ENCODE measurements around the gene P2RX6. TPM values are rescaled to one million over a fixed set of nuclear protein-coding genes. Genes with fewer than 3 reads are reported as not detected.

P2RX6 gene
- total RNA-seq, 4 donors from 2014 or later, result 0.35 to 0.47 (median 0.40) TPM; not detected in 1

- no peaks in the 10 kb centered on the region for H3K36me3 ChIP-seq
- WGBS, 2 donors (ENCODE audit: low coverage in 1 of 2), result no CpG with 5 or more reads among the region's 13 CpGs
- H3K27me3 ChIP-seq, result peaks cover 53% of the 10 kb centered on the region
These were observed 13.6 kb downstream of the P2RX6 start for GRCh38 chr22:21028277-21029251.

GRCh38 chr22:21029486-21030025 is 14.6 kb downstream of the P2RX6 start:
- H3K4me1 ChIP-seq, result peaks cover 0 to 22% (median 5%) of the 10 kb centered on the region in 3 donors
- H3K4me3 ChIP-seq, result no peak overlapping the region
- WGBS, 2 donors (ENCODE audit: low coverage in 1 of 2), result 60% methylated on average over 3 of the region's 12 CpGs; no CpG with 5 or more reads in 1 of the 2 donors
- ATAC-seq, result no peak
- H3K9me3 ChIP-seq, result no peaks in the 10 kb centered on the region
- H3K36me3 ChIP-seq, result no peaks in the 10 kb centered on the region
- TF ChIP-seq POLR2A (IDR thresholded peaks at IDR 0.05), result no peak
- TF ChIP-seq POLR2AphosphoS5 (IDR thresholded peaks at IDR 0.05), result no peak
- TF ChIP-seq CTCF (IDR thresholded peaks at IDR 0.05), result no peak
- TF ChIP-seq EP300 (IDR thresholded peaks at IDR 0.05), result no peak
- H3K27me3 ChIP-seq, result peaks cover 60% of the 10 kb centered on the region
- H3K27ac ChIP-seq, result no peak overlapping the region

More at GRCh38 chr22:21028277-21029251, 13.6 kb downstream of the P2RX6 start:
- no peak for ATAC-seq
- Histone ChIP-seq H3K9me3 (no peaks in the 10 kb centered on the region), H3K27ac (no peak overlapping the region), H3K4me1 (peaks cover 0 to 22% (median 5%) of the 10 kb centered on the region in 3 donors), H3K4me3 (no peak overlapping the region)
- TF ChIP-seq EP300 (IDR thresholded peaks at IDR 0.05), result no peak
- TF ChIP-seq CTCF (IDR thresholded peaks at IDR 0.05), result no peak
- no peak for TF ChIP-seq POLR2A (IDR thresholded peaks at IDR 0.05)
- TF ChIP-seq POLR2AphosphoS5 (IDR thresholded peaks at IDR 0.05), result no peak

- Histone ChIP-seq H3K4me3 (no peak overlapping the region), H3K36me3 (no peaks in the 10 kb centered on the region), H3K9me3 (no peaks in the 10 kb centered on the region), H3K4me1 (peaks cover 0 to 22% (median 5%) of the 10 kb centered on the region in 3 donors), H3K27me3 (peaks cover 60% of the 10 kb centered on the region), H3K27ac (no peak overlapping the region)
- WGBS, 2 donors (ENCODE audit: low coverage in 1 of 2), result 67 to 90% methylated on average over 3 to 9 of the region's 15 CpGs
- TF ChIP-seq POLR2A (IDR thresholded peaks at IDR 0.05), result no peak
- no peak for TF ChIP-seq CTCF (IDR thresholded peaks at IDR 0.05)
- TF ChIP-seq POLR2AphosphoS5 (IDR thresholded peaks at IDR 0.05), result no peak
- no peak for TF ChIP-seq EP300 (IDR thresholded peaks at IDR 0.05)
- no peak for ATAC-seq
These were observed 15.1 kb downstream of the P2RX6 start for GRCh38 chr22:21030032-21030431.

GRCh38 chr22:21030621-21031544 is 15.9 kb downstream of the P2RX6 start:
- ATAC-seq, result no peak
- peaks cover 0 to 22% (median 5%) of the 10 kb centered on the region in 3 donors for H3K4me1 ChIP-seq
- no peaks in the 10 kb centered on the region for H3K36me3 ChIP-seq
- H3K27me3 ChIP-seq, result peaks cover 60% of the 10 kb centered on the region
- no peak overlapping the region for H3K27ac ChIP-seq
- 88 to 91% methylated on average over 7 to 24 of the region's 40 CpGs for WGBS, 2 donors (ENCODE audit: low coverage in 1 of 2)
- TF ChIP-seq CTCF (IDR thresholded peaks at IDR 0.05), result no peak
- no peak for TF ChIP-seq POLR2AphosphoS5 (IDR thresholded peaks at IDR 0.05)
- TF ChIP-seq EP300 (IDR thresholded peaks at IDR 0.05), result no peak
- no peak for TF ChIP-seq POLR2A (IDR thresholded peaks at IDR 0.05)
- no peaks in the 10 kb centered on the region for H3K9me3 ChIP-seq
- no peak overlapping the region for H3K4me3 ChIP-seq
